HG03025 (cell line): ENCODE measurements around the gene CENPM.
A peak's percentile ranks its signal among the peaks of the same experiment; 100 is the strongest.

Experiments
- ATAC-seq: cut with Tn5 transposase; IDR thresholded peaks from one replicate; pipeline ENCODE4 v1.9.1; 2021; ENCODE audit warnings: mild to moderate bottlenecking, moderate library complexity; ENCODE audit not compliant: unreplicated experiment, low FRiP score

The CENPM gene

GRCh38 chr22:41933411-41934177 lies 13.4 kb downstream of the CENPM start:
- ATAC-seq = no peak

GRCh38 chr22:41932353-41932752 lies 14.6 kb downstream of the CENPM start:
- ATAC-seq = no peak

GRCh38 chr22:41931701-41932269 lies 15.2 kb downstream of the CENPM start:
- no peak for ATAC-seq

- no peak for ATAC-seq
These were observed 17.5 kb downstream of the CENPM start for GRCh38 chr22:41929418-41929810.

GRCh38 chr22:41928593-41929417 lies 18.1 kb downstream of the CENPM start:
- ATAC-seq = no peak

- ATAC-seq = no peak
These were observed 19.1 kb downstream of the CENPM start for GRCh38 chr22:41927813-41928212.

GRCh38 chr22:41925783-41926460 lies 21.0 kb downstream of the CENPM start:
- ATAC-seq = peak; percentile 32

- ATAC-seq = no peak
These were observed 23.2 kb downstream of the CENPM start for GRCh38 chr22:41923595-41924276.

GRCh38 chr22:41922940-41923594 lies 23.9 kb downstream of the CENPM start:
- no peak for ATAC-seq

GRCh38 chr22:41922328-41922727 lies 24.6 kb downstream of the CENPM start:
- ATAC-seq = no peak

GRCh38 chr22:41920271-41920976 lies 26.5 kb downstream of the CENPM start:
- ATAC-seq = no peak

- no peak for ATAC-seq
These were observed 27.4 kb downstream of the CENPM start for GRCh38 chr22:41919357-41920224.

- no peak for ATAC-seq
These were observed 28.8 kb downstream of the CENPM start for GRCh38 chr22:41917903-41918791.

GRCh38 chr22:41917375-41917902 lies 29.5 kb downstream of the CENPM start:
- ATAC-seq = no peak

GRCh38 chr22:41916745-41917358 lies 30.1 kb downstream of the CENPM start:
- ATAC-seq = no peak

GRCh38 chr22:41915786-41916493 lies 31.0 kb downstream of the CENPM start:
- no peak for ATAC-seq
